ENCODE data around the gene RCC2. TPM values are rescaled to one million over a fixed set of nuclear protein-coding genes. Genes with fewer than 3 reads are reported as not detected.

Gene RCC2
- total RNA-seq, 1 experiment from 2014 or later, result 116 TPM

DNA sequence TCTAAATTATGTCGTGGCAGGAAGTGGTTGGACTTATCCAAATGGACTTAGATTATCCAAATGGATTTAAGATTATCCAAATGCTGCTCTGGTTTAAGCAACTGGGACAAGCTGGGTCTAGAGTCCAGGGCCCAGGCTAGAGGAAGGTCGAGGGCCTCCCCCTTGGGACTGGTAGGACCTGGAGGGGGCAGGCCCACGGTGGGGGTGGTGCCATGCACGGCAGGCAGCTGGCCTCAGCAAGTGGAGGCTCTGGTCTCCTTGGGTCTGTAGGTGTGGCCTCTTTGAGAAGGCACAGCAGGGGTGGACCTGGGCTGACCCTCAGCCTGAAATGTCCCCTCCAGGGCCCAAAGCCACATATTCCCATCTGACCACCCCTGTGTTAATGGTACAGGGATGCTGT lies 37.6 kb downstream of the RCC2 start:
- DNase-seq (ENCODE audit: low read depth, low spot score) (no peak), ATAC-seq (no peak)
- peaks cover 13% of the 10 kb centered on the region for H3K4me1 ChIP-seq (ENCODE audit: control insufficient read depth, insufficient read depth, low read length)
- TF ChIP-seq SIN3A (IDR thresholded peaks at IDR 0.05; ENCODE audit: borderline replicate concordance, insufficient read depth, low read depth, low read length) (no peak), POLR2AphosphoS5 (IDR thresholded peaks at IDR 0.05; ENCODE audit: low read depth, low read length) (no peak), TCF7L2 (IDR thresholded peaks at IDR 0.05; ENCODE audit: low read depth, low read length) (no peak), CTCF (IDR thresholded peaks at IDR 0.05) (no peak)
- TF ChIP-seq, protein P1, sequence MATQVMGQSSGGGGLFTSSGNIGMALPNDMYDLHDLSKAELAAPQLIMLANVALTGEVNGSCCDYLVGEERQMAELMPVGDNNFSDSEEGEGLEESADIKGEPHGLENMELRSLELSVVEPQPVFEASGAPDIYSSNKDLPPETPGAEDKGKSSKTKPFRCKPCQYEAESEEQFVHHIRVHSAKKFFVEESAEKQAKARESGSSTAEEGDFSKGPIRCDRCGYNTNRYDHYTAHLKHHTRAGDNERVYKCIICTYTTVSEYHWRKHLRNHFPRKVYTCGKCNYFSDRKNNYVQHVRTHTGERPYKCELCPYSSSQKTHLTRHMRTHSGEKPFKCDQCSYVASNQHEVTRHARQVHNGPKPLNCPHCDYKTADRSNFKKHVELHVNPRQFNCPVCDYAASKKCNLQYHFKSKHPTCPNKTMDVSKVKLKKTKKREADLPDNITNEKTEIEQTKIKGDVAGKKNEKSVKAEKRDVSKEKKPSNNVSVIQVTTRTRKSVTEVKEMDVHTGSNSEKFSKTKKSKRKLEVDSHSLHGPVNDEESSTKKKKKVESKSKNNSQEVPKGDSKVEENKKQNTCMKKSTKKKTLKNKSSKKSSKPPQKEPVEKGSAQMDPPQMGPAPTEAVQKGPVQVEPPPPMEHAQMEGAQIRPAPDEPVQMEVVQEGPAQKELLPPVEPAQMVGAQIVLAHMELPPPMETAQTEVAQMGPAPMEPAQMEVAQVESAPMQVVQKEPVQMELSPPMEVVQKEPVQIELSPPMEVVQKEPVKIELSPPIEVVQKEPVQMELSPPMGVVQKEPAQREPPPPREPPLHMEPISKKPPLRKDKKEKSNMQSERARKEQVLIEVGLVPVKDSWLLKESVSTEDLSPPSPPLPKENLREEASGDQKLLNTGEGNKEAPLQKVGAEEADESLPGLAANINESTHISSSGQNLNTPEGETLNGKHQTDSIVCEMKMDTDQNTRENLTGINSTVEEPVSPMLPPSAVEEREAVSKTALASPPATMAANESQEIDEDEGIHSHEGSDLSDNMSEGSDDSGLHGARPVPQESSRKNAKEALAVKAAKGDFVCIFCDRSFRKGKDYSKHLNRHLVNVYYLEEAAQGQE (IDR thresholded peaks at IDR 0.05; ENCODE audit: insufficient read depth in 1 of 2, low read depth in 2 of 2, low read length in 1 of 2), result no peak
- CTCF ChIA-PET, result no interaction called here
- no peaks in the 10 kb centered on the region for H3K27me3 ChIP-seq (ENCODE audit: control insufficient read depth, insufficient read depth, low read length)
- no TSS peak for BruUV-seq (replicated peaks)
- no peaks in the 10 kb centered on the region for H3K9me3 ChIP-seq (ENCODE audit: control insufficient read depth, insufficient read depth, low read depth, low read length)
- intact Hi-C loops (cut with micrococcal nuclease; ENCODE audit: unreplicated experiment) (loop anchor here (10.0 kb wide), 1 partner anchor 167 kb away; no protein-coding TSS in a partner anchor), in situ Hi-C loops (cut with HindIII; ENCODE audit: low pct_unique_long_range_greater_than_20kb, low sequenced_read_pairs) (no loop called here)
- no peak overlapping the region for H3K4me3 ChIP-seq (ENCODE audit: low read depth in 2 of 2, low read length in 2 of 2)
- POLR2A ChIA-PET, result no interaction called here
- H3K27ac ChIP-seq (ENCODE audit: low read length), result no peak overlapping the region
- no peaks in the 10 kb centered on the region for H3K36me3 ChIP-seq (ENCODE audit: control insufficient read depth, insufficient read depth, low read length)

- no peak overlapping the region; the same call in 1 of the 2 replicates for H3K27ac ChIP-seq (ENCODE audit: low read length)
- DNase-seq (ENCODE audit: low read depth, low spot score), result no peak
- ChIA-PET CTCF (no interaction called here), POLR2A (no interaction called here)
- H3K4me3 ChIP-seq (ENCODE audit: low read depth in 2 of 2, low read length in 2 of 2), result no peak overlapping the region
- peaks cover 7% of the 10 kb centered on the region; the same call in 1 of the 2 replicates for H3K4me1 ChIP-seq (ENCODE audit: control insufficient read depth, insufficient read depth, low read length)
- ATAC-seq, result no peak
- H3K9me3 ChIP-seq (ENCODE audit: control insufficient read depth, insufficient read depth, low read depth, low read length), result no peaks in the 10 kb centered on the region
- intact Hi-C loops (cut with micrococcal nuclease; ENCODE audit: unreplicated experiment), result loop anchor here (10.0 kb wide), 1 partner anchor 166 kb away; no protein-coding TSS in a partner anchor
- H3K27me3 ChIP-seq (ENCODE audit: control insufficient read depth, insufficient read depth, low read length), result no peaks in the 10 kb centered on the region
- H3K36me3 ChIP-seq (ENCODE audit: control insufficient read depth, insufficient read depth, low read length), result no peaks in the 10 kb centered on the region
- TF ChIP-seq CTCF (IDR thresholded peaks at IDR 0.05) (no peak), SIN3A (IDR thresholded peaks at IDR 0.05; ENCODE audit: borderline replicate concordance, insufficient read depth, low read depth, low read length) (no peak), TCF7L2 (IDR thresholded peaks at IDR 0.05; ENCODE audit: low read depth, low read length) (no peak), POLR2AphosphoS5 (IDR thresholded peaks at IDR 0.05; ENCODE audit: low read depth, low read length) (no peak)
- TF ChIP-seq, protein P1 (IDR thresholded peaks at IDR 0.05; ENCODE audit: insufficient read depth in 1 of 2, low read depth in 2 of 2, low read length in 1 of 2), result no peak
- in situ Hi-C loops (cut with HindIII; ENCODE audit: low pct_unique_long_range_greater_than_20kb, low sequenced_read_pairs), result no loop called here
- BruUV-seq (replicated peaks), result no TSS peak
Measured at GRCh38 chr1:17400725-17401341, 38.6 kb downstream of the RCC2 start.
